Limb (tissue), 2 donors: Measurements from ENCODE around the gene MUC13.

Source experiments
- DNase-seq, 2 donors: peaks; one replicate each; pipeline ENCODE4 v3.0.0-alpha.2; 2016; ENCODE audit errors: extremely low spot score in 2 of 2

The MUC13 gene

DNA sequence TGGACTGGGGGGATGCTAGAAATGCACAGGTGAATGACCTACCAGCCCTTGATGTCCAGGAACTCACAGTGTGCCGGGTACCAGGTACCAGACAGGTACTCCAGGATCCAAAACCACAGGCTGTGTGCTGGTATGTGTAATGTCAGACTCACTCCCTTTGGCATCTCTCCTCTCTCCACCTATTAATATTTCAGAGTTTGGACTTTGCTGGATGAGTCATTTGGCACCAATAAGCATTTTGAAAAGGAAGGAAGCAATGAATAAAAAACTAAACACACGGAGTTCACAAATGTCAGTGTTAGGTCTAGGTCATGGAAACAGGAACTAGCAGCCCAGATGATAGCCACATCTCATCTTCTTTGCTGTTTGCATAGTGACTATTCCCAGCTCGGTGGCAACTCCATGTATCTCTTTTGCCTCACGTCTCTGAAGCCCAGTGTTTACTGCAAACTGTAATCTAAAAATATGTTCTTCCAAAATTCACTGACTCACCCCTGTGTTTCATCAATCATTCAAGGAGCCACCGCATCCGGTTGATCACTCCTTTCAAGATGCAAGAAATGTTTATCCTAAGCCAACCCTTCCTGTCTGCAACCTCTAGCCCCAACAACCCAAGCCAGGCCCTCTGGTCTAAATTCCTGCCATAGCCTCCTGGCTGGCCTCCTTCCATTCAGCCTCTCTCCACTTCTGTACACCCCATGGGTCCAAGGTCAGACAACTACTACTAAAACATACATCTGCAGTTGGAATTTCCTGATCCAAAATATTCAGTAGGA, 55.8 kb downstream of the MUC13 start:
- DNase-seq: peak in 1 of 2 donors; percentile 14

- DNase-seq: no peak
These were observed 56.9 kb downstream of the MUC13 start for GRCh38 chr3:124877674-124878073.

GRCh38 chr3:124876401-124876878, 58.1 kb downstream of the MUC13 start:
- DNase-seq: no peak

- DNase-seq: no peak
These were observed 61.3 kb downstream of the MUC13 start for GRCh38 chr3:124873226-124873625.

GRCh38 chr3:124867511-124867910, 67.0 kb downstream of the MUC13 start:
- DNase-seq: no peak

- no peak for DNase-seq
These were observed 72.5 kb downstream of the MUC13 start for GRCh38 chr3:124862006-124862405.

DNA sequence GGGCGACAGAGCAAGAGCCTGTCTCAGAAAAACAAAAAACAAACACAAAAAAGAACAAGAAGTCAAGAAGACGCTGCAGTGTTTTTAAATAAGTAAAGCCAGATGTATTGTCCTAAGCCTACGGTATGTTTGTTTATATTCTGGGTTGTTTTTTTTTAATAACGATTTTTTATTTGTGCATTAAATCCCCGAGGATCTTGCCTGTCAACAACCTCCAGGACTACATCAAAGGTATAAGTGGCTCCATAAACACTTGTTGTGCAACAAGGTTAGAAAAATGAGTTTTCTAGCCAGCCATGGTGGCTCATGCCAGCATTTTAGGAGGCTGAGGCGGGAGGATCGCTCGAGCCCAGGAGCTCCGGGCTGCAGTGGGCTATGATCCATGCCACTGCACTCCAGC, 73.5 kb downstream of the MUC13 start:
- DNase-seq: no peak

DNA sequence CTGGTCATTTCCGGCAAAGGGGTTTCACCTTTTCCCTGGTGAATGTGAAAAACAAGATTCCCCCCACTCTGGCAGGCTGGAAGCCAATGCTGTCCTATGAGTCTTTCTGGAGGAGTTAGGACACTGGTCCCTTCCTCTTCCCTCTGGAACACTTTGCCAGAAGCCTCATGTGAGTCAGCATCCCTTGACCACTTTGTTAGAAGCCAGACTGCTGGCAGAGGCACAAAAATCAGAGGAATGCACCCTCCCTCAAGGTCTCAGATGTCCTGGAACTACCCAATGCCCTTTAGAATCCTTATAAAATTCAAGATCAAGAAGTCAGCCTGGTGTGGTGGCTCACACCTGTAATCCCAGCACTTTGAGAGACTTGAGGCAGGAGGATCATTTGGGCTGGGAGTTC, 74.0 kb downstream of the MUC13 start:
- no peak for DNase-seq

GRCh38 chr3:124859025-124859424, 75.5 kb downstream of the MUC13 start:
- DNase-seq: no peak

- no peak for DNase-seq
These were observed 76.3 kb downstream of the MUC13 start for GRCh38 chr3:124858275-124858674.

GRCh38 chr3:124856677-124857076, 77.9 kb downstream of the MUC13 start:
- DNase-seq: no peak
